ENCODE measurements around the gene TMEM203. TPM values are rescaled to one million over a fixed set of nuclear protein-coding genes. Genes with fewer than 3 reads are reported as not detected.

TMEM203 gene
- total and polyA plus RNA-seq, 2 of the 13 experiments (the other 11 are each of a cell fraction or from before 2014, with no cell fraction given) = 23.4 to 36.7 TPM

DNA sequence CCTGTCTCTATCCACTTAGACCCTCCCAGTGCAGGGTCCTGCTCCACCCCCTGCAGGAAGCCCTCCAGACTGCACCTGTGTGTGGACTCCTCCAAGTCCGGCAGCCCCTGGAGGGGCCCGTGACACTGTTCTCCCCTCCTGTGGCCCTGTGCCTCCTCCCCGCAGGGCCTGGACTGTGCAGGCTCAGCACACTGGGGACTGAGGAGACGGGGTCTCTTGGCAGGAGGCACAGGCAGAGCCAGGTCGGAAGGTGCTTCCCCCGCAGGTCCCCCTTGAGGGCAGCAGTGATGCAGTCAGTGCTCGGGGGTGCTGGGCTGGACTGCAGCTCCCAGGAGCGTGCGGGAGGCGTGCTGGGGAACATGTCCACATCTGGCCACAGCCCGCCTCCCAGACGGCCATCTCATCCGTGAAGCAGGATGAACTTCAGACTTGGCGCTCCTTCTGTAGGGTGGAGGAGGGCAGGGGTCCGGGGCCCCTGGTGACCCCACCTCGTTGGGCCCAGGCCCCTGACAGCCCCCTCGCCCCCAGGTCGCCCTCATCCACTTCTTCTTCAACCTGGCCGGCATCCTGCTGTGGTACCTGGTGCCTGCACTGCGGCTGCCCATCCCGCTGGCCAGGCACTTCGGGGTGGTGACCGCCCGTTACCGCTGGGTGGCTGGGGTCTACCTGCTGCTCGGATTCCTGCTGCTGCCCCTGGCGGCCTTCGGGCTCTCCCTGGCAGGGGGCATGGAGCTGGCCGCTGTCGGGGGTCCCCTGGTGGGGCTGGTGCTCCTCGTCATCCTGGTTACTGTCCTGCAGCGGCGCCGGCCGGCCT lies 30.2 kb upstream of the TMEM203 start (continued):
- TF ChIP-seq ZNF770 (CRISPR knock-in tag; IDR thresholded peaks at IDR 0.05) (no peak), HMGXB3 (CRISPR knock-in tag; IDR thresholded peaks at IDR 0.05; ENCODE audit: borderline replicate concordance) (peak; percentile 68; the same call in 1 of the 2 replicates), U2AF2 (IDR thresholded peaks at IDR 0.05; ENCODE audit: low read depth, low read length) (no peak), ZNF3 (CRISPR knock-in tag; IDR thresholded peaks at IDR 0.05) (no peak), ZIK1 (CRISPR knock-in tag; IDR thresholded peaks at IDR 0.05; ENCODE audit: borderline replicate concordance, low read depth) (no peak), SRSF1 (optimal IDR thresholded peaks at IDR 0.05; ENCODE audit: low read depth, low read length) (no peak), CHCHD3 (CRISPR knock-in tag; IDR thresholded peaks at IDR 0.05) (no peak), PAX8 (CRISPR knock-in tag; IDR thresholded peaks at IDR 0.05; ENCODE audit: borderline replicate concordance) (no peak), BCL6 (CRISPR knock-in tag; IDR thresholded peaks at IDR 0.05) (no peak), FOXM1 (CRISPR knock-in tag; IDR thresholded peaks at IDR 0.05) (no peak), CCAR2 (optimal IDR thresholded peaks at IDR 0.05; ENCODE audit: low read depth, low read length) (no peak), ZNF616 (CRISPR knock-in tag; IDR thresholded peaks at IDR 0.05; ENCODE audit: low read depth) (0 out of 2 replicates have a peak, but pooled peaks have one; percentile 38), ZNF597 (CRISPR knock-in tag; IDR thresholded peaks at IDR 0.05) (no peak), NR2F2 (IDR thresholded peaks at IDR 0.05; ENCODE audit: borderline replicate concordance, low read depth) (no peak), ZNF605 (CRISPR knock-in tag; IDR thresholded peaks at IDR 0.05) (peak; percentile 22; the same call in 1 of the 2 replicates)
- TF ChIP-seq, protein P1, sequence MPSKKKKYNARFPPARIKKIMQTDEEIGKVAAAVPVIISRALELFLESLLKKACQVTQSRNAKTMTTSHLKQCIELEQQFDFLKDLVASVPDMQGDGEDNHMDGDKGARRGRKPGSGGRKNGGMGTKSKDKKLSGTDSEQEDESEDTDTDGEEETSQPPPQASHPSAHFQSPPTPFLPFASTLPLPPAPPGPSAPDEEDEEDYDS (CRISPR knock-in tag; IDR thresholded peaks at IDR 0.05) = peak; percentile 42; the same call in 1 of the 2 replicates
- TF ChIP-seq, protein P2, sequence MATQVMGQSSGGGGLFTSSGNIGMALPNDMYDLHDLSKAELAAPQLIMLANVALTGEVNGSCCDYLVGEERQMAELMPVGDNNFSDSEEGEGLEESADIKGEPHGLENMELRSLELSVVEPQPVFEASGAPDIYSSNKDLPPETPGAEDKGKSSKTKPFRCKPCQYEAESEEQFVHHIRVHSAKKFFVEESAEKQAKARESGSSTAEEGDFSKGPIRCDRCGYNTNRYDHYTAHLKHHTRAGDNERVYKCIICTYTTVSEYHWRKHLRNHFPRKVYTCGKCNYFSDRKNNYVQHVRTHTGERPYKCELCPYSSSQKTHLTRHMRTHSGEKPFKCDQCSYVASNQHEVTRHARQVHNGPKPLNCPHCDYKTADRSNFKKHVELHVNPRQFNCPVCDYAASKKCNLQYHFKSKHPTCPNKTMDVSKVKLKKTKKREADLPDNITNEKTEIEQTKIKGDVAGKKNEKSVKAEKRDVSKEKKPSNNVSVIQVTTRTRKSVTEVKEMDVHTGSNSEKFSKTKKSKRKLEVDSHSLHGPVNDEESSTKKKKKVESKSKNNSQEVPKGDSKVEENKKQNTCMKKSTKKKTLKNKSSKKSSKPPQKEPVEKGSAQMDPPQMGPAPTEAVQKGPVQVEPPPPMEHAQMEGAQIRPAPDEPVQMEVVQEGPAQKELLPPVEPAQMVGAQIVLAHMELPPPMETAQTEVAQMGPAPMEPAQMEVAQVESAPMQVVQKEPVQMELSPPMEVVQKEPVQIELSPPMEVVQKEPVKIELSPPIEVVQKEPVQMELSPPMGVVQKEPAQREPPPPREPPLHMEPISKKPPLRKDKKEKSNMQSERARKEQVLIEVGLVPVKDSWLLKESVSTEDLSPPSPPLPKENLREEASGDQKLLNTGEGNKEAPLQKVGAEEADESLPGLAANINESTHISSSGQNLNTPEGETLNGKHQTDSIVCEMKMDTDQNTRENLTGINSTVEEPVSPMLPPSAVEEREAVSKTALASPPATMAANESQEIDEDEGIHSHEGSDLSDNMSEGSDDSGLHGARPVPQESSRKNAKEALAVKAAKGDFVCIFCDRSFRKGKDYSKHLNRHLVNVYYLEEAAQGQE (IDR thresholded peaks at IDR 0.05; ENCODE audit: borderline replicate concordance in 1 of 2, low read depth in 1 of 2, low read length in 2 of 2) = no peak
